Activated CD4-positive, alpha-beta T cell treated with anti-CD3 and anti-CD28 coated beads for 1 hour (primary cell): ENCODE data around the gene MST1.

Source experiments
- DNase-seq: peaks from one replicate; pipeline ENCODE4 v3.0.0-alpha.2; 2020

The MST1 gene

DNA sequence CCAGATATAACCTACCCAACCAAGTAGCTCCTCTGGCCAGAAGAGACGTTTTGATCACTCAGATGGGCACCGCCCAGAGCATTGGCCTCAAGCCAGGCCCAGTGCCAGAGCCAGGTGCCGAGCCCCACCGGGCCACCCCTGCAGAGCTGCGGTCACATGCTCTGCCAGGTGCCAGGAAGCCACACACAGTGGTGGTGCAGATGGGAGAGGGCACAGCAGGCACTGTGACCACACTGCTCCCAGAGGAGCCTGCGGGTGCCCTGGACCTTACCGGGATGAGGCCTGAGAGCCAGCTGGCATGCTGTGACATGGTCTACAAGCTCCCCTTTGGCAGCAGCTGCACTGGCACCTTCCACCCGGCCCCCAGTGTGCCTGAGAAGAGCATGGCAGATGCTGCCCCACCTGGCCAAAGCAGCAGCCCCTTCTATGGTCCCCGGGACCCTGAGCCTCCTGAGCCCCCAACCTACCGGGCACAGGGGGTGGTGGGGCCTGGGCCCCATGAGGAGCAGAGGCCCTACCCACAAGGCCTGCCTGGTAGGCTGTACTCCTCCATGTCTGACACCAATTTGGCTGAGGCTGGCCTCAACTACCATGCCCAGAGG, 34.2 kb downstream of the MST1 start:
- DNase-seq, result no peak

DNA sequence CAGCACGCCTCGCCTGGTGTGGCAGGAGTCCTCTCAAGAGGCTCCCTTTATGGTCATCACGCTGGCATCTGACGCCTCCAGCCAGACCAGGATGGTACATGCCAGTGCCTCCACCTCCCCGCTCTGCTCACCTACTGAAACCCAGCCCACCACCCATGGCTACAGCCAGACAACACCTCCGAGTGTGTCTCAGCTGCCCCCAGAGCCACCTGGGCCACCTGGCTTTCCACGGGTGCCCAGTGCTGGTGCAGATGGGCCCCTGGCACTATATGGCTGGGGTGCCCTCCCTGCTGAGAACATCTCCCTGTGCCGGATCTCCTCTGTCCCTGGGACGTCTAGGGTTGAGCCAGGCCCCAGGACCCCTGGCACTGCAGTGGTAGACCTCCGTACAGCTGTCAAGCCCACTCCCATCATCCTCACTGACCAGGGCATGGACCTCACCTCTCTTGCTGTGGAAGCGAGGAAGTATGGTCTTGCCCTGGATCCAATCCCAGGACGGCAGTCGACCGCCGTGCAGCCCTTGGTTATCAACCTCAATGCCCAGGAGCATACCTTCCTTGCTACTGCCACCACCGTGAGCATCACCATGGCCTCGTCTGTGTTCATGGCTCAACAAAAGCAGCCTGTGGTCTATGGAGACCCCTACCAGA, 35.0 kb downstream of the MST1 start:
- no peak for DNase-seq

DNA sequence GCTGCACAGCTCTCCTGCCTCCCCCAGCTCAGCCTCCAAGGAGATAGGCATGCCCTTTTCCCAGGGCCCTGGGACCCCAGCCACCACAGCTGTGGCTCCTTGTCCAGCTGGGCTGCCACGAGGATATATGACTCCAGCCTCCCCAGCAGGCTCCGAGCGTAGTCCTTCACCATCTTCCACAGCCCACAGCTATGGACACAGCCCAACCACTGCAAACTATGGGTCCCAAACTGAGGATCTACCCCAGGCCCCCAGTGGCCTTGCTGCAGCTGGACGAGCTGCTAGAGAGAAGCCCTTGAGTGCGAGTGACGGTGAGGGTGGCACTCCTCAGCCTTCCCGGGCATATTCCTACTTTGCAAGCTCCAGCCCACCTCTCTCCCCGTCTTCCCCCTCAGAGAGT, 35.7 kb downstream of the MST1 start:
- DNase-seq, result no peak

DNA sequence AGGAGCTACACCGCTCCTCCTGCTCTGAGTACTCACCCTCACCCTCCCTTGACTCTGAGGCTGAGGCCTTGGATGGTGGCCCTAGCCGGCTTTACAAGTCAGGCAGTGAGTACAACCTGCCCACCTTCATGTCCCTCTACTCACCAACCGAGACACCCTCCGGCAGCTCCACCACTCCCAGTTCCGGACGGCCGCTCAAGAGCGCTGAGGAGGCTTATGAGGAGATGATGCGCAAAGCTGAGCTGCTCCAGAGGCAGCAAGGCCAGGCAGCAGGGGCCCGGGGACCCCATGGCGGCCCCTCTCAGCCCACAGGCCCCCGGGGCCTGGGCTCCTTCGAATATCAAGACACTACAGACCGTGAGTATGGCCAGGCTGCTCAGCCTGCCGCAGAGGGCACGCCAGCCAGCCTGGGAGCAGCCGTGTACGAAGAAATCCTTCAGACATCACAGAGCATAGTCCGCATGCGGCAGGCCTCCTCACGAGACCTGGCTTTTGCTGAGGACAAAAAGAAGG, 36.3 kb downstream of the MST1 start:
- no peak for DNase-seq

DNA sequence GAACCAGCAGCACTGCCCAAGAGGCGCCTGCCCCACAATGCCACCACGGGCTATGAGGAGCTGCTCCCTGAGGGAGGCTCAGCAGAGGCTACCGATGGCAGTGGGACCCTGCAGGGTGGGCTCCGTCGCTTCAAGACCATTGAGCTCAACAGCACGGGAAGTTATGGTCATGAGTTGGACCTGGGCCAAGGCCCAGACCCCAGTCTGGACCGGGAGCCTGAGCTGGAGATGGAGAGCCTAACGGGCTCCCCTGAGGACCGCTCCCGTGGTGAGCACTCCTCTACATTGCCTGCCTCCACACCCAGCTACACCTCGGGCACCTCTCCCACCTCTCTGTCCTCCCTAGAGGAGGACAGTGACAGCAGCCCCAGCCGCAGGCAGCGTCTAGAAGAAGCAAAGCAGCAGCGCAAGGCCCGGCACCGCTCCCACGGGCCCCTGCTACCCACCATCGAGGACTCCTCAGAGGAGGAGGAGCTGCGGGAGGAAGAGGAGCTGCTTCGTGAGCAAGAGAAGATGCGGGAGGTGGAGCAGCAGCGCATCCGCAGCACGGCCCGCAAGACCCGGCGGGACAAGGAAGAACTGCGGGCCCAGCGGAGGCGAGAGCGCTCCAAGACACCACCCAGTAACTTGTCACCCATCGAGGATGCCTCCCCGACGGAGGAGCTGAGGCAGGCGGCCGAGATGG, 36.9 kb downstream of the MST1 start:
- DNase-seq, result no peak

DNA sequence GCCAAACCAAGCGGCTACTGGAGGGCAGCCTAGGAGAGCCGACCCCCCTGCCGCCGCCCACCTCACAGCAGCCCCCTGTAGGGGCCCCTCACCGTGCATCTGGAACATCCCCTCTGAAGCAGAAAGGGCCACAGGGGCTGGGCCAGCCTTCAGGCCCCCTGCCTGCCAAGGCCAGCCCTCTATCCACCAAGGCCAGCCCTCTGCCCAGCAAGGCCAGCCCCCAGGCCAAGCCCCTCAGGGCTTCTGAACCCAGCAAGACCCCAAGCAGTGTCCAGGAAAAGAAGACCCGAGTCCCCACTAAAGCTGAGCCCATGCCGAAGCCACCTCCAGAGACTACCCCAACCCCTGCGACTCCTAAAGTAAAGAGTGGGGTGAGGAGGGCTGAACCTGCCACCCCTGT, 38.6 kb downstream of the MST1 start:
- no peak for DNase-seq

DNA sequence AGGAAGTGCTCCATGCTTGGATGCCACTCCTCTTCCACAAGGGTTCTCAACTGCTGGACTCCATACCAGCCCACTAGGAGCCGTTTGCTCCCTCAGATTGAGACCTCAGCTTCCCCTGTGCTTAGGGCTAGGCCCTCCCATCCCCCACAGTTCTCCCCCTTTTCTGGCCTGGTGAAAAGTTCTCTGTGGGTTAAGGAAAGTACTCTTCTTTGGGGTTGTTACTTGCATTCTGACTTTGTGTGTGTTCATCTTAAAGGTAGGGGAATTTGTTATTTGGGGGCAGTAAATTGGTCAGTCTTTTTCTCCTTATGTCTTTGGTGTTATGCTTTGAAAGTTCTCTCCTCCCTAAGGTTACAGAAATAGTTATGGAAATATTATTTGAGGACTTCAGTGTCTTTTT, 39.1 kb downstream of the MST1 start:
- no peak for DNase-seq

DNA sequence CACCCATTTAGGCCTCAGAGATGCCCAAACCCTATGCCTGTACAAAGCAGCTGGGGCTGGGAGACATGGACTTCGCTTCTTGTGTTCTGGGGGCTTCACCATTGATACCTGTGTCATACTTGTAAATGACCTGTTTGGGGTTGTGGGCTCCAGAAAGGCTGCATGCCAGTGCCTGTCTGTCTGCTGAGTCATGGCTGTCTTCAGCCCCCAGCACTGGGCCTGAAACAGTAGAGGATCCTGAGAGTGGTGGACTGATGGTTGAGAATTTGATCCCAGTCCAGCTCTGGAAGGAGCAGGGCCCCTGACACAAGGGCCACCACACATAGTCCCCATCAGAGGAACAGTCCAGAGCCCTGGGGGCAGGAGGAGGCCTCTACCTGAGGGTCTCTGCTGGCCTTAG, 39.7 kb downstream of the MST1 start:
- DNase-seq, result no peak

DNA sequence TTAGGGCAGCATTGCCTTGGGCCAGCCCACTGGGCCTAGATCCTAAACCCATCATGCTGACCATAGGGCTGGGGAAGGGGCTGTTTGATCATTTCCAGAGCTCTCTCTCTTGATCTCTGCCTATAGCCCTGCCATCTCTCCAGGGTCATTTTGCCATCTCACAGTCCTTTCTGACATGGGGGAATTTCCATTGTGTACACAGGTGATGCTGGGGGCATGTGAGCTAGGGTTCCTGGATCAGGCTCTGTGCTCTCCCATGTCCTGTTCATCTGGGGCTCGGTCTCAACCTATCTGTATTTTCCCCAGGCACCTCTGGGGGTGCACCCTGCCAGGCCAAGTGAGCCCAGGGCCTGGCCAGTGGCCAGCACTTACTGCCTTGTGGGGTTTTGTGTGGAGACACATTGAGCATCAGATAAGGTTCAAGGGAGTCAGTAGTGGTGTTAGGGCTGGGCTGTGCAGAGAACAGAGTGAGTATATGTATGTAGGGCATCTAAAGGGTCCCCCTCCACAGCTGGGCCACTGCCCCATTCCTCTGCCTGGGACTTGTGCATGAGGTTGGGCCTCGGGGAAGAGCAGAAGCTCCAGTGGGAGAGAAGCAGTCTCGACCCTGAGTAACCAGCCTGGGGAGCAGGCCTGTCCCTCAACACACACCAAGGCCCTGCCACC, 40.8 kb downstream of the MST1 start:
- DNase-seq, result no peak

DNA sequence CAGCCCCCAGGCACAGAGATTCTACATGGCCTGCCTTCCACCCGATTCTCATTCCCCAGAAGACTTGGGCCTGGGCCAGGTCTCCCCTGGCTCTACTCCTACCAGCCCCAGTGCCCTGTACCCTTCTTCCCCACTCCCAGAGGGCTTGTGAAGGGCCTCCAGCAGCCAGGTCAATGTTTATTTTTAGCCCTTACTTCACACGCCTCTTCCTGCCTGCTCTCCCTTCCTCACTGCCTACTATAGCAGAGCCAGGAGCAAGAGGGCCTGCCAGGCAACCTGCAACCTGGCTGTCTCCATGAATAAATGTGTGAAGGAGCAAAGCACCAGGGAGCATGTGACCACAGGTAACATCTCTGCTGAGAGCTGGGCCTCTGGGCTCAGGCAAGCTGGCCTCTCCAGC, 41.5 kb downstream of the MST1 start:
- DNase-seq, result no peak

DNA sequence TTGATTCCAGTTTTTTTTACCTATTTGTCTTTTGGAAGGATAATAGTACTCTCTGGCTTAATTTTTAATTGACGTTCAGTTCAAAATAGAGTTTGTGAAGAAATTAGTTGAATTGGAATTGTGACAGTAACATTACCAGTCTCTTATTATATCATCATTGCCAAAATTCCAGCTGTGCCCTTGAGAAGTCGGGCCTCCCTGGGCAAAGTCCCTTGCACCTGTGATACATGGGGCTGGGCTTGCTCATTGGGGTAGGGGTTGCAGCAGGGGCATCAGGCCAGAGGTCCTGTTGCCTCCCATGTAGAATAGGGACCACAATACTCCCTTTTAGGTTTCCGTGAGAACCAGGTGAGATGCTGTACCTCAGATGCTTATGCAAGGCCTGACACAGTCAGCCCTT, 43.0 kb downstream of the MST1 start:
- no peak for DNase-seq

DNA sequence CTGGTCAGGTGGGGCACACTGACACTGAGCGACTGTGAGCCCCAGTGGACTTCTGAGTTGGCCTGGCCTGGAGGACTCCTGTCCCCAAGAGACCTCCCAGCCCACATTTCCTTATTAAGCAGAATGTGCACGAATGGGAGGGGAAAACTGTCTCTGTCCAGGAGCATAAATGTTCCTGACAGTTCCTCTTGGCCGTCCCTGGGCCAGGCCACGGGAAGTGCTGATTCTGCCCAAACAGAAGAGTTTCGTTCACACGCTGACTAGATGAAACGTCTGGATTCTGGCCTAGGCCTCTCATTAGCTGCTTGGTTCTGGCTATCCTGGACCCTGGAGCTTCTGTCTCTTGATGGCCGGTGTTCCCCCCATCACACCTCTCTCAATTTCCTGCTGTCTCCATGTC, 44.6 kb downstream of the MST1 start:
- DNase-seq, result no peak

DNA sequence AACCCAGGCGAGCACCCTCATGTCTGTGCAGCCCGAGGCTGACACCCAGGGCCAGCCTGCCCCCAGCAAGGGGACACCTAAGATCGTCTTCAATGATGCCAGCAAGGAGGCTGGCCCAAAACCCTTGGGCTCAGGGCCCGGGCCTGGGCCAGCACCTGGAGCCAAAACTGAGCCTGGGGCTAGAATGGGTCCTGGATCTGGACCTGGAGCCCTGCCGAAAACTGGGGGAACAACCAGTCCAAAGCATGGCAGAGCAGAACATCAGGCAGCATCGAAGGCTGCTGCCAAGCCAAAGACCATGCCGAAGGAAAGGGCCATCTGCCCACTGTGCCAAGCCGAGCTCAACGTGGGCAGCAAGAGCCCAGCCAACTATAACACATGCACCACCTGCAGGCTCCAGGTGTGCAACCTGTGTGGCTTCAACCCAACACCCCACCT, 46.5 kb downstream of the MST1 start:
- no peak for DNase-seq

DNA sequence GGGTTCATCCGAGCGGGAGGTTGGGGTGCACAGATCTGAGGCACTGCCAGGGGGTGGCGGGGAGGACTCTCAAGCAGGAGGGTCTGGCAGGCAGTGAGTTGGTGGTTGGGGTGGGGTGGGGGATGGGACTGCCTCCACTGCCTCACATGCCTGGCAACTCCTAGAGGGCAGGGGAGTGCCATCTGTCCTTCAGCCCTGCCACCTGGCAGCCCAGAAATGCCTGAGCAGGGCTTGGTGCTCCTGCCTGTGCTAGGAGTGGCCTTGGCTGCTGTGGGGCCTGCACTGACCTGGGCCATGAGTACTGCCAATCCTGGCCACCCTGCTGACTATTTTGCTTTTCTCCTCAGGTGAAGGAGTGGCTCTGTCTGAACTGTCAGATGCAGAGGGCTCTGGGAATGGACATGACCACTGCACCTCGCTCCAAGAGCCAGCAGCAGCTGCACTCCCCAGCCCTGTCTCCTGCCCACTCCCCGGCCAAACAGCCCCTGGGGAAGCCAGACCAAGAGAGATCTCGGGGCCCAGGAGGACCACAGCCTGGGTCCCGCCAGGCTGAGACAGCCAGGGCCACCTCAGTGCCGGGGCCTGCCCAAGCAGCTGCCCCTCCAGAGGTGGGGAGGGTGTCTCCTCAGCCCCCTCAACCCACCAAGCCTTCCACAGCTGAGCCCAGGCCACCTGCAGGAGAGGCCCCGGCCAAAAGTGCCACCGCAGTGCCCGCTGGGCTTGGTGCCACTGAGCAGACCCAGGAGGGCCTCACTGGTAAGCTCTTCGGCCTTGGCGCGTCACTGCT, 47.2 kb downstream of the MST1 start:
- DNase-seq, result no peak

DNA sequence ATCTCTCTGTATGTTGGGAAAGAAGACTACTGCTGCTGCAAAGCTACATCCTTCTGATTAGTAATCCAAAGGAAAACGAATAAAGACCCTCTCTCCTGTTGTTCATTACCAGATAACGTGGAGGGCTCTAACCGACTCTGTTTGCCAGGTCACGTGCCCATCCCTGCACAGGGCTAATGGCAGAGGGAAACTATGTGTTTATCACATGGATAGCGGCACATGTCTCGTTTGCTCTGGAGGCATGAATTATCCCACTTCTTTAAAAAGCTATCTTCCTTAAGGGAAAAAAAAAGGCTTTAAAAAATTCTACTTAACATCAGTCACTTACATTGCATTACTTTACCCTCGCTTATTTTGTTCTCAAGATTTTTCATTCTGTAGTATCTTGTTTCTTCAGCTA, 48.0 kb downstream of the MST1 start:
- no peak for DNase-seq

DNA sequence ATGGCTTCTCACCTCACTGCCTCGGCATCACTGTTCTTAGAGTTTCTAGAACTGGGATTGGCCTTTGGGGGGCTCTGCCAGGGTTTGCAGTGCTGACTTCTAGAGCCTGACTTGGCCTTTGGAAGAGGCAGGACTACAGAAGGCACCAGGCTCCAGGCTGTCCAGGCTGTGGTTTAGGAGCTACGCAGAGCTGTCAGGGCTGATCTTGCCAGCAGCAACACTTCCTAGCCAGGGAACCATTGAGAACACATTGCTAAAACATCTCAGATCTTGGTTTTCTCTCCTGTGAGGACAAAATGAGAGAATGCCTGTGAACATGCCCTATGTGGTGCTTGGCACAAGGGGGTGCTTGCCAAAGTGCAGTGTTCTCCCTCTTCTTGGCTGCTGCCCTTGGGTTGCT, 49.7 kb downstream of the MST1 start:
- no peak for DNase-seq

DNA sequence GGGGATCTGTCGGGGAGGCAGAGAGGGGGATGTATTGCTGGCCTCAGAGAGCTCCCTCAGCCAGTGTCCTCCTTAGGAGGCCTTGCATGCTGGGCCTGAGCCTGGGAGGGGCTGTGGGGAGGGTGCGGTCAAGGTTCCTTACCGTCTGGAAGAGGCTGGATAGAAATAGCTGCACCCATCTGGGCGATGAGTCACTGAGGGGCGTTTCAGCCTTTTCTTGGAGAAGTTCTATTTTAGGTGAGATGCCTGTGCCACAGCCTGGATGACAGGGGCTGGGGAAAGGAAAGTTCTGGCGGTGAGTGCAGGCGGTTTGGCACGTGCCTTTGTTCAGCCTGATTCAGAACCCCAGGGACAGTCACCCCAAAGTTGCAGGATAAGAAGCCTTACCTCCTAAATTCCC, 50.8 kb downstream of the MST1 start:
- DNase-seq, result no peak

DNA sequence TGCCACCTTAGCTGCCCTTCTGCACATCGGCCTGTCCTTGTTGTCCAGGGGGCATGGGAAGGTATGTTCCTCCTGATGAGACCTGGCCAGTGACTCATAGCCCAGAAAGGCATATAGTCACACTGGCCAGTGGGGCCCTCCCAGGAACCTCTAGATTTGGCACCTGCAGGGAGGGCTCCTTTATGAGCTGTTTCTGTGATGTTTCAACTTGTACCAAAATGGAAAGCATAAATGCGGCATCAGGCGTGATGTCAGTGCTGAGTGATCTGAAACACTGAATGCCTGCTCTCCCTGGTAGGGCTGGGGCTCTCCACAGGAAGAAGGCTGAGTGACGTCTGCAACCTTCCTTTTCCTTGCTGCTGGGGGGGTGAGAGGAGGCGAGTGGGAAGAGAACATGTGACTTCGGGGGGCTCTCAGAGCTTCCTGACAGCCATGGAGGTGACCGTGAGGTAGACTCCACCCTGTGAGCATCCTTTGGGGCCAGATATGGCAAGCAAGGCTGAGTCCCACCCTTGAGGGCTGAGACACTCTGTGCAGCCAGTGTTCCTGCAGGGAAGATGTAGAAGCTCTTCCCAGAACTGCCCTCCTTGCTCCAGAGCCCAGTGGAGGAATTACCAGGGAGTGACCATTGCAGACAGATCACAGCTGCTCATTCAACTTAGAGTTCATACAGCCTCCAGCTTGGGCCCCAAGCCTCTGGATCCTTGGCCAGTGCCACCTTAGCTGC, 52.2 kb downstream of the MST1 start:
- DNase-seq, result no peak

DNA sequence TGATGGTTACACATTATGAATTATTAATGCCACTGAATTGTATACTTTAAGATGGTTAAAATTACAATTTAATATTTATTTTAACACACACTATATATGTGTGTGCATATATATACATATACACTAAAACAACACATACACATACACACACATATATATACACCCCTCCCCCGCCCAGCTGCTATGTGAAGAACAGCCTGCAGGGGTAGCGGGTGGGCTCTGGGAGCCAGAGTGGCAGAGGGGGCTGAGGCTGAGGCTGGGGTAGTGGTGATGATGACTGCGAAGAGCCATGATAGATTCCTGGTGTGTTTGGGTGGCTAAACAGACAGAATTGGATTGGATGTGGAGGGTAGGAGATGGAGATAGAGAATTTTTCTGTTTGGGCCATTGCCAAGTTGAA, 54.5 kb downstream of the MST1 start:
- no peak for DNase-seq
